ENCODE results near the gene FRMD4B.
"Not testable (repeated sequence)": the region's sequence is repeated elsewhere in the genome, so short reads cannot be mapped to it uniquely, and the experiment has no call there.

DNA sequence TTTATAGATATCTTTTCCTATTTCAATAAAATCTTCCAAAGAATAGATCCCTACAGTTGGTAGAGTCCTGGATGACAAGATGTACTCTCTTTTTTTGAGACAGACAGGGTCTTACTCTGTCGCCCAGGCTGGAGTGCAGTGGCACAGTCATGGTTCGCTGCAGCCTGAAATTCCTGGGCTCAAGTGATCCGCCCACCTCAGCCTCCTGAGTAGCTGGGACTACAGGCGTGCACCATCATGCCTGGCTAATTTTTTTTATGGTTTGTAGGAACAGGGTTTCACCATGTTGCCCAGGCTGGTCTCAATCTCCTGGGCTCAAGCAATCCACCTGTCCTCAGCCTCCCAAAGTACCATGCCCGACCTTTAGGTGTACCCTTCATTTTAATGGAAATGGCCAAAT is 109.7 kb downstream of the FRMD4B start:
- TF ChIP-seq, protein P1, sequence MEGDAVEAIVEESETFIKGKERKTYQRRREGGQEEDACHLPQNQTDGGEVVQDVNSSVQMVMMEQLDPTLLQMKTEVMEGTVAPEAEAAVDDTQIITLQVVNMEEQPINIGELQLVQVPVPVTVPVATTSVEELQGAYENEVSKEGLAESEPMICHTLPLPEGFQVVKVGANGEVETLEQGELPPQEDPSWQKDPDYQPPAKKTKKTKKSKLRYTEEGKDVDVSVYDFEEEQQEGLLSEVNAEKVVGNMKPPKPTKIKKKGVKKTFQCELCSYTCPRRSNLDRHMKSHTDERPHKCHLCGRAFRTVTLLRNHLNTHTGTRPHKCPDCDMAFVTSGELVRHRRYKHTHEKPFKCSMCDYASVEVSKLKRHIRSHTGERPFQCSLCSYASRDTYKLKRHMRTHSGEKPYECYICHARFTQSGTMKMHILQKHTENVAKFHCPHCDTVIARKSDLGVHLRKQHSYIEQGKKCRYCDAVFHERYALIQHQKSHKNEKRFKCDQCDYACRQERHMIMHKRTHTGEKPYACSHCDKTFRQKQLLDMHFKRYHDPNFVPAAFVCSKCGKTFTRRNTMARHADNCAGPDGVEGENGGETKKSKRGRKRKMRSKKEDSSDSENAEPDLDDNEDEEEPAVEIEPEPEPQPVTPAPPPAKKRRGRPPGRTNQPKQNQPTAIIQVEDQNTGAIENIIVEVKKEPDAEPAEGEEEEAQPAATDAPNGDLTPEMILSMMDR (IDR thresholded peaks at IDR 0.05), result not testable (repeated sequence)
- TF ChIP-seq POLR2A (IDR thresholded peaks at IDR 0.05), result not testable (repeated sequence)

All from adrenal gland (tissue), 5 donors.